Stimulated activated CD8-positive, alpha-beta memory T cell treated with anti-CD3 and anti-CD28 coated beads, Interleukin-7, amount 100 ng/mL, for 1 hour (primary cell): ENCODE data around the gene VCAN.

Source experiments
- DNase-seq, 2 donors: peaks; one replicate each; pipeline ENCODE4 v3.0.0-alpha.2; 2020; ENCODE audit warnings: low read depth in 2 of 2

Gene VCAN

DNA sequence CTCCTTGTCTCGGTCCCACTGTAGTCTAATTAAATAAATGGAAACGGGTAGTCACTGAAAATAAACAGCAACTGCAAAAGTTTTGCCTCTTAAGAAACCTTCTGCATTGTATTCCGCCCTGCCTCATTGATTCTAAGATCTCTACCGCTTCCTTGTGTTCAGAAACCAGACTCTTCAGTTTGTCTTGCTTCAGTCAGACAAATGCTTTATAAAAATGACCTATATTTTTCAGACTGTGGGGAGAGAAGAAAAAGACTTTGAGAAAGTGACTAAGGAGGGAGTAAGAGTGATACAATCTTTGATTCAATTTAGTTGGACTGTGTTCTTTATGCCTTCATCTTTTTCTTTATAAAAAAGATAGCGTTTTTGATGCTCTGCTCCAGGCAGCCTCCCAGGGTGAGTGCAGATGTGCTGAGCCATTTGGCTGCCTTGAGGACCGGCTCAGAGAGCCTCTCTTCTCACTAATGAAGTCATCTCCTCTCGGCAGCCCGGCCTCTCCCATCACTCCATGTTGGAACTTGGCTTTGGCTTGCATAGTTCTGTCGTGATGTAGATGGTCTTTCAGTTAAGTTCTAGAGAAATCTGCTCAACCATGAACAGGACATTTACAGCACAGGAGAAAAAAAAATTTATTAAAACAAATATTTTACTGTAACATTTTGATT is 4.0 kb upstream of the VCAN start:
- DNase-seq: no peak

DNA sequence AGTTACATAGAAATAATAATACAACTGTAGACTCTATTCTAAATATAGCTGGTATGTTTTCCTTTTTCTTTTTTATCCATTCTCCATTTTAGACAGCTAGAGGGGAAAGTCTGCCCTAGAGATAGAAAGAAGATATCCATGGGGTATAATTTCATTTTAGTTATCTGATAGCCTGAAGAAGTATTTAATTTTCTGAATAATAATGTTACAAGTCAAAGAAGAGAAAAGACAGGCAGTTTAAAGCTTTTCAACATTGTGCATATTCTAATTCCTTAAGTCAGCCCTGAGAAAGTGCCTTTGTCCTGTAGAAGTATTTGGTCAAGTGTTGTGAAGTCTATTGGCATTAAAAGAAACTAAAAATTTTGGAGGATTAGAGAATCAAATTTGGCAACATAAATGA is 2.5 kb upstream of the VCAN start:
- no peak for DNase-seq

DNA sequence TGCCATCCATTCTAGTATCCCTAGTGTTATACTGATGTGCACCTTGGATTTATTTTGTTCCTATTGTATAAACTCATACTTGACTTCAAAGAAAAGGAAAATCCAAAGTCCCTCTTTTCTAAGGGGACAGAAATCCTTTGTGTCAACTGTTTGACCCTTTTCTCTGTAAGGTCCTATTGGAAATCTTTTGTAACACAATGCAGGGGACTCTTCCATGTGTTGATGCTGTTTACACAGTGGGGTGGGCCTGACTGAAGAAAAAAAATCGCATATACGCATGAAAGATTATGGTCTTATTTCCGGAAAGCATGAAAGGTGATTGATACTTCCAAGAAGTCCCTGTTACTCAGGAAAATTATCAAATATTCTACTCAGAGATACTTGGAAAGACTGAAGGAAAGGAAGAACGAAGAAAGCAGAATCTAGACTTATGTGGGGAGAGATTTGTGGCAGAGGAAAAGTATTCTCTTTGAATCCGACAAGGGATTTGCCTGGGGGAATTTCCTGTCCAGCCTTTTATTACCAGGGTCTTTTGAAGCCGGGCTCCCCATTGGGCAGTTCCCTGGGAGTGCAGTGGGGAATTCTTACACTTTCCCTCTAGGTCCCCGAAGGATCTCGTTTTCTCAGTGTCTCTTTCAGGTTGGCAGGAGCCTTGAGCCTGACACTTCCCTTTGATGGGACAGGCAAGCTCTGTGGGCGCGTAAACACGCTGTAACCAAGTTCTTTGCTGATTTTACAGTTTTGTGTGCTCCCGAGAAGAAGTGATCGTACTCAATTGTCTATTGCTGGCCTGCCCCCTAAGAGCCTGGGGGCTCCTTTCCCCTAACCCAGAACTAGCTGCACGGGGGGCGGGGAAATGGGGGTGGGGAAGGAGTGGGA is 779 bp upstream of the VCAN start:
- no peak for DNase-seq

DNA sequence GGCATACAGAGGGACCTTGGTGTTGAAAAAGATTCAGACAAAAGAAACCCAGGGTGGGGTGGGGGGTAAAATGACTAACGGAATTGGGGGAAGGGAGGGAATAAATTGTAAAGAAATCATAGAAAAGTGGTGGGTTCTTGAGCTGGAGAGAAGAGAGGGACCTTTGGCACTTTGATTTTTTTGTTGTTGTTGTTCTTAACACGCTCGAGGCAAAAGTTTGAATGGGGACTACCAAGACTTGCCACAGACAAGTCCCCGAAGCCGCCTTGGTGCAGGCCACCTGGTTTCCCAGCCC is 616 bp downstream of the VCAN start:
- no peak for DNase-seq

DNA sequence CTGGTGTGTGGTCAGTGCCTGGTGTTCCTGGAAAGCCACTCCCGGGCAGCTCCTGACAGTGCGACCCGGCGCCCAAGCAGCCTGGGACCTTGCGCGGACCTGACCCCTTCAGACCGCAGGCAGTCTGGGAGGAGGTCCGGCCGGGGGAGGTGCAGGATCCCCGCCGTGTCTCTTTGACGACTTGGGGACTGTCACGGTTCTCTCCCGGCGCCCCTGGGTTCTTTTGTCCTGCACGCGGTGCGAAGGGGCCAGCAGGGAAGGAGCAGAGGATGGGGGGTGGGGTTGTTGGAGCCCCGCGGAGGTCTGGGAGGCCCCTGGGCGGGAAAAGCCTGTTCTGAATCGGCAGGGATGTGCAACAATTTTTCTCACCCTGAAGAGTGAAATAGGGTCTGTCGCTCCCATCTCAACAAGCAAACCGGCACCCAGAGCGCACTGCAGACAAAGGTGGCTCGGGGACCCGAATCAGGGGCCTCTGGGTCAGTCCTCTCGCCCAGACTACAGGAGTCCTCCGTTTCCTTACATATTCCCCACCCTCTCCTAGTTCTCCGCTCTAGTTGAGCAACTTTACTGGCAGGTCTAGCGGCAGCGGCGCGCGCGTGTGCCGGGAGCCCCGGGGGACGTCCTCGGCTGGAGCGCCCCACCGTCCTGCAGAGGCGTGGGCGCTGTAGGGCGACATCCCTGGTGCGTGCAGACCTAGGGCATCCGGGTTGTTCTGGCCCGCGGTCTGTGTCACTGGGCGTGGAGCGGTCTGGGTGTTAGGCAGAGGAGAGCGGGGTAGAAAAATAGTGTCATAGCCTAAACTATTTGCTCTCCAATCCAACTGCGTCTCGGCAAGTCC is 1.2 kb downstream of the VCAN start:
- DNase-seq: no peak

DNA sequence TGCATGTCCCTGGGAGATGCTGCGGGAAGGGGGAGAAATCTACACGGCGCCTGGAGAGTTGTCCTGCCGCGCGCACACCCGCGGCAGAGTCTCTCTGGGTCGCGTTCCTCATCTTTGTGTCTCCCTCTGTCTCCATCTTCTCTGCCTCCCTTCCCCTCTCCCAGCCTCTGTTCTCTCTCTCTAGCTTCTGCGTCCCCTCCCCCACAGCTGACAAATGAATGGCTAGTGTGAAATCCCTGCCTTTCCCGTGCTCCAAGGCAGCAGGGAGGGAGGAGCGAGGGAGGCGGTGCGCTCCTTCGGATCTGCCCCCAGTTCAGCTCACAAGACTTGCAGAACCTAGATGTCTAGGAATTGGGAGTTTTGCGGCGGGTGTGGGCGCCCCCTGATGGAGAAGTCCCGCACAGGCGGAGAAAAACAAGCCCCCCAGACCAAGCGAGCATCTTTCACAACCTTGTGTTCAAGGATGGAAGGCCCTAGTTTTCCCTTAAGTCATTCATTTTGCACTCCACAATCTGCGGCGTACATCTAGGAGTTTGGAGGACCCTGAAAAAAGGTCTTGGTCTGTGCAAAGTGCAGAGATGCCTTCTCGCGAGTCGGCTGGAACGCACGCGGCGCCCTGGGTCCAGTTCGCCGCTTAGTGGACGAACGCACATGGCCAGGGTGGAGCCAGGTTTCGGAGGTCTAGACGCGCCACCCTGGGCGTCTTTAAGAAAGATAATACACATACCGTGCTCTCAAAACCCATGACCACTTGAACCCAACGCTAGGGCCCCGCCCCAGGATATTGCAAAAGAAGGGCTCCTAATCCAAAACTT is 2.0 kb downstream of the VCAN start:
- no peak for DNase-seq

DNA sequence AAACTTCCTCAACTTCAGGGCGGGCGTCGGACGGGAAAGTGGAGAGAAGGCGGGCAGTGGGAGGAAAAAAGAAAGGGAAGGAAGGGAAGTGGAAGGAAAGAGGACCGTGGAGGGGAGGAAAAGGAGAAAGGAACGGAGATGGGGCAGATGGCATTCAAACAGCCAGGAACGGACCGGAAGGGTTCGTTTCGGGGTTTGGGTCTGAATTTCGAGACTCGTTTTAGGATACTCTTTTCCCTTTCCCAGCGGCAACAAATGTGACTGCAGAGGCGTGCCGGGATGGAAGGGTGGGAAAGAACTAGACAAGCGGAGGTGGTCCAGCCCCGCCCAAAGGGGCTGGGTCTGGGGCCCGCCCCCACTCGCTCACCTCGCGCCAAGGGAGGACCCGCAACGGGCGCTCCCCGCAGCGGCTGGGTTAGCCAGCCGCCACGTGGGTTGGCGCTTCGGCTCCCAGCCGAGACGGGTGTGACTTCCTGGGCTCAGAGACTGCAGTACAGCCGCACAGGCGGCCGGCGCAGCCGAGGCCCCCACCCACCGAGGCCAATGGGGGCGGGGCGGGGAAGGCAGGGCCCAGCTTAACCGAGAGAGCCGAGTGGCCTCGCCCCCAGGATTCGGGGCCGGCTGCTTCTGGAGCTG is 2.7 kb downstream of the VCAN start:
- no peak for DNase-seq

DNA sequence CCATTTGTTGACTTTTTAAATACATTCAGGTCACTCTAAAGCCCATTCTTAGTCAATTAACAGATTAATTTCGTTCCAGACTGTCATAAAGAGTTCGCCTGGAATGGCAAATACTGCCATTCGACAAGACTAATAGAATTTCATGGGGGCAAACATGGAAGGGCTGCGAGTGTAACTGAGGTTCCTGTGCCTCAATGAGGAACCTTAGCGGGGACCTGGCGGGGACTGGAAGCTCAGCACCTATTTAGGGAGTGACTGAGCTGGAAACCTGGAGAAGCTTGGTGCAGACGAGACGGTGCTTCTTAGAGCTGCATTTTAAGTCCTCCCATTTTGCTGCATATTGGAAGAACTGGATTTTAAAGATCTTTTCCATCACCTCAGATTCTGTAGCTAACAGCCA is 3.4 kb downstream of the VCAN start:
- DNase-seq: no peak

DNA sequence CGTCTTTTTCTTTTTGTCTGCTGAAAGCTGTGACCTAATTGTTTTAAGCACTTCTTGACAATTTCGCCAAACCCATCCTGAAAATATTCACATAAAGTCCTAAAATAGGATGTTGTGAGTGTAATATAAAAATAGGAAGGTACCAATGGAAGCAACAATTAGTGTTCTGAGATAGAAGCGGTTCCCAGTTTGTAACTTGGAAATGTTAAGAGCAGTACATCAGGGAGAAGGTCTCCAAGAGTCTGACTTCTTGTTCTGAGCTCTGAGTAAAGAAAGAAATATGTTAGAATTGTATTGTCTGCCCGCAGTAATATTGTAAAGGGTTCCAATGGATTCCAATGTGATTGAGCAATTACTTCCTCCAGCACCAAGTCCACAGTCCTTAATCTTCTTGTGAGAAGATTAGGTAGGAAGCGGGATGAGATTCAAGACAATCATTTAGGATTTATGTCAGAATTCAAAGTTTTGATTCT is 3.9 kb downstream of the VCAN start:
- no peak for DNase-seq

DNA sequence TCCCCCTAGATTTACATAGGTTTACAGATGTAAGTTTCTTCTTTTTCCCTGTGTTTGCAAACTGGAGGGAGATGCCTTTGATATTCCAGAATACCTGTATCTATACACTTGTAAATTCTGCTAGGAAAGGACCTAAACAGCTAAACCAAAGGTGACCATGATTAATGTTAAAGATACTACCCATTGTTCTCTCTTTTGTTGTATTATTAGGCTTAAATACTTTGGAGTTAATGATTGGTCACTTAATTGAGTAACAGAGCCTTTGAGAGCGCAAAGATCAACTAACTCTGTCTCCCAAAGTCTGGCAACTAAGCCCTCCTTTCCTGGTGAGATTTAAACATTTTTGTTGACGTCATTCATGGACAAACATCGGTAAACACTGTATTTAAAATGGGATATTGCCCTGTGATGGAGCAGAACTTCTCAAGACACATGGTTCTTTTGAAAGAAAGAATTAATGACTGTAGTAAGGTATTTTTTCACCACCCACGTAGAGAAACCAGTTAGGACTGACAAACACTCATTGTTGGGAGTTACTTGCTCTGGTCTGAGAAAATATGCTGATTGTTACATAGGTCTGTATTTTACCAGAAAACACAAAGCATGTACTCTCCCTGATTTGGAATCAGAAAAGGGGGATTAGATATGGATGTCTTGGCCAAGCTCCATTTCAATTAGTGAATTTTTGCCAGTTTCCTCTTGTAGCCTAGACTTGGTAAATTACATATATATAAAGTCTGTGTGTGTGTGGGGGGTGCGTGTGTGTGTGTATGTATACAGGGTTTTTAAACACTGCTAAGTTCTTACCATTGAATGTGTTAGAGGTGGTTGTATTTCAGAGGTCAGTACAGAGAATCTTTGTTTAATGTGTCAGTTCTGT is 4.6 kb downstream of the VCAN start:
- no peak for DNase-seq

DNA sequence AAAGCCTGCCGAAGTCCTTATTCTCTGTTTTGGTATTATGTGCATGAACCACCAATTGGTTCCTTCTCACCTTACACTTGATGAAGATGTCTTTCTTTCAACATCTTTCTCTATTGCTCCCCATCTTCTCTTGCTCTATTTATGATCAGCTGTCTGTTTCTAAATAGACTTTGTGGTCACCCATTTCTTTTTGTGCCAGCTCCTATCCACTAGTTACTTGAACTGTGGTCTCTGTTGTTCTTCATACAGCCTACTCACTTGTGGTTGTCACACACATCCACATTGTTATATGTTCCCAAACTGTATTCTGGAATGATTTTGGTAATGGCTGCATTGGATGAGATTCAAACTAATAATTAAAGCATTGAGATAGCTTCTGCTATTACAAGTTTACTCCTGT is 11.4 kb downstream of the VCAN start:
- no peak for DNase-seq

DNA sequence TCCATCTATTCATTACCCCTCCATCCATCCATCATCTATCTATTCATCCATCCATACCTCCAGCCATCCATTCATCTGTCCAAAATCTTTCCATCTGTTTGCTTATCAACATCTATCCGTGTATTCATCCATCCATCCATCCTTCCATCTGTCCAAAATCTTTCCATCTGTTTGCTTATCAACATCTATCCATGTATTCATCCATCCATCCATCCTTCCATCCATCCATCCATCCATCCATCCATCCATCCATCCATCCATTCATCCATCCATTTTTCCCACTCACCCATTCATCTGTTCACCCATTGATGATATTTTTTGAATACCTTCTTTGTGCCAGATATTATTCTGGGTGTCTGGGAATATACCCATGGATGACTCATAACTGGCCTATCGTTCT is 12.8 kb downstream of the VCAN start:
- no peak for DNase-seq

DNA sequence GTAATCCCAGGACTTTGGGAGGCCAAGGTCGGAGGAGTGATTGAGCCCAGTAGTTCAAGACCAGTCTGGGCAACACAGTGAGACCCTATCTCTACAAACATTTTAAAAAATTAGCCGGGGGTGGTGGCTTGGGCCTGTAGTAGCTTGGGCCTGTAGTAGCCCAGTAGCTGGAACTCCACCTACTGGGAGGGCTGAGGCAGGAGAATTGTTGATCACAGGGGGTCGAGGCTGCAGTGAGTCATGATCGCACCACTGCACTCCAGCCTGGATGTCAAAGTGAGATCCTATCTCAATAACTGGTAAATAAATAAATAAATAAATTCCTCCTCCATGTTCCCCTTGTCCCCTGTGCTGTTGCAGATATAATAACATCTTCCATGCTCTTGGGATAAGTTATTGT is 14.3 kb downstream of the VCAN start:
- DNase-seq: no peak

DNA sequence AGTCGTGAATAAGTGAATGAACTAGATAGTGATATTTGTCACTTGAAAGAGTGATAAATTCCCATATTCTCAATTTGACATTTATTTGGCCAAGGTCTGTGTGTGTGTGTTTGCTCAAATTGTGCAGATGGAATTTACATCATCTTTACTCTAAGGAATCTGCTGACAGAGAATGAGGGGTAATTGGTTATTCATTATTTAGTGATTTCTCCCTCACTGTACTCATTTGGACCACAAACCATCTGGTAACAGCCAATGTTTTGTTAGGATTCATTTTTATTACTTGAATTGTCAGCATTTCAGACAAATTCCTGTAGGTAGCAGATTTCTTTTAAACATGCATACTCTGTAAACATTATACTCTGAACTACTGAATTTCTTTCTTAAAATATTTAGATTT is 15.6 kb downstream of the VCAN start:
- no peak for DNase-seq

DNA sequence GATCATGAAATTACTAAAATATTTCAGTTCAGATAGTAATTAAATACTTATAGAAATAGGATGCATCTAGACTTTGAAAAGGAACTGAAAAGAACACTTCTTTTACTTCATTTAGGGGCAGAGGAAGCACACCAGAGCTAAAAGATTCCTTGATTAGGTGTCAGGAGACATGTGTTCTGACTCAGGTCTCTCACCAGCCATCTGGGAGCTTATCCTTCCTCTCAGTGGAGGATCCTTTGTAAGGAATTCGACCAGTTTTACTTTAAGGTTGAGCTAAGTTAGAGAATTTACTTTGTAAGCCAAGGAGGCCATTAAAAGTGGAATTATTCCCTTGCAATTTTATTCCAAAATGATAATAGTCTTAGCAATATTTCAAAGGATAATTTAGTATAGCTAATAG is 16.7 kb downstream of the VCAN start:
- no peak for DNase-seq

DNA sequence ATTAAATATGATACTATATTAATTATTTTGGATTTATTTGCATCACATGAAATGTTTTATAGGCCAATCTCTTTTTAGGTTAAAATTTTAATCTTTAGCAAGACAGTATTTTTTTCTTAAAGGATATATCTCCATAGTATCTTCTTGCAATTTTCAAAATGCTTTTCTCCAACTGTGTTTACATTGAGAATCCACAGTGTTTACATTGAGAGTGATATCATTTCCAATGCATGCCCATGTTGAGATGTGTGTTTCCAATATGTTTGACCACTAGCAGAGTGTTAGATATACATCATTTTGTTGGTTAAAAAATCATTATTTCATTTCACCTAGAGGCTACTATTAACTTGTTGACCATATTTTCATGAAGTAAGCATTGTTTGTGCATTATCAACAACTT is 17.3 kb downstream of the VCAN start:
- no peak for DNase-seq

DNA sequence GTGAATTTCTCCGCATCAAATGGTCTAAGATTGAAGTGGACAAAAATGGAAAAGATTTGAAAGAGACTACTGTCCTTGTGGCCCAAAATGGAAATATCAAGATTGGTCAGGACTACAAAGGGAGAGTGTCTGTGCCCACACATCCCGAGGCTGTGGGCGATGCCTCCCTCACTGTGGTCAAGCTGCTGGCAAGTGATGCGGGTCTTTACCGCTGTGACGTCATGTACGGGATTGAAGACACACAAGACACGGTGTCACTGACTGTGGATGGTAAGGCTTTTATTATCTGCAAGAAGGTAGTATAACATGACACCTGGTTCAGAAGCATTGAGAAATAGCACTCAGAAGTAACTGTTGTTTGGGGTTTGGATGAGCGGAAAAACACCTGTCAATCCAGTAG is 18.7 kb downstream of the VCAN start:
- no peak for DNase-seq

DNA sequence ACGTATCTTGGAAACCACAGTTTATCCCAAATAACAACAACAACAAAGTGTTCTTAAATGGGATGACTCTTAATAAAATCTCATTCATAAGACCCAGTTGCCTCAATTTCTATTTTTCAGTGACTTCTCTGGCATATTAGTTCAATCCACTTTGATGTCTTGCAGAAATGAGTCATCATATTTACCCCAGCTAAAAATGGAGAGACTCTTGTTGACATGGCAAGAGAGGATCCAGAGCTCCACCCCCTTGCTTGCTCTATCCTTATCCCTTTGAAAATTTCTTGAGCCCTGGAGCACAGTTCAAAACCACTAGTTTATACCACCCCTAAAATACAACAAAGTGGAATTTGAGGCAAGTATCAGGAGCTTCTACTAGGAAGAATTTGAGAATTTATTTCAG is 20.8 kb downstream of the VCAN start:
- no peak for DNase-seq

DNA sequence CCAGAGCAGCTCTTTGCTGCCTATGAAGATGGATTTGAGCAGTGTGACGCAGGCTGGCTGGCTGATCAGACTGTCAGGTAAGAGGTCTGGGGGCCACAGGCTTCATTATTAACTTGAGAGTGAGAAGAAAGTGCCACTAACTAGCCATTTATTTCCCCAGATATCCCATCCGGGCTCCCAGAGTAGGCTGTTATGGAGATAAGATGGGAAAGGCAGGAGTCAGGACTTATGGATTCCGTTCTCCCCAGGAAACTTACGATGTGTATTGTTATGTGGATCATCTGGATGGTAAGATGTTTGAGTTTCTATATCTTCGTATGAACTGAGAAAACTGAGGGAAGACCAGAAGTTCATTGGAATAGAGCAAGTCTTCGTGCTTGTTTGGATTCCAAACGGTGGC is 22.1 kb downstream of the VCAN start:
- no peak for DNase-seq

DNA sequence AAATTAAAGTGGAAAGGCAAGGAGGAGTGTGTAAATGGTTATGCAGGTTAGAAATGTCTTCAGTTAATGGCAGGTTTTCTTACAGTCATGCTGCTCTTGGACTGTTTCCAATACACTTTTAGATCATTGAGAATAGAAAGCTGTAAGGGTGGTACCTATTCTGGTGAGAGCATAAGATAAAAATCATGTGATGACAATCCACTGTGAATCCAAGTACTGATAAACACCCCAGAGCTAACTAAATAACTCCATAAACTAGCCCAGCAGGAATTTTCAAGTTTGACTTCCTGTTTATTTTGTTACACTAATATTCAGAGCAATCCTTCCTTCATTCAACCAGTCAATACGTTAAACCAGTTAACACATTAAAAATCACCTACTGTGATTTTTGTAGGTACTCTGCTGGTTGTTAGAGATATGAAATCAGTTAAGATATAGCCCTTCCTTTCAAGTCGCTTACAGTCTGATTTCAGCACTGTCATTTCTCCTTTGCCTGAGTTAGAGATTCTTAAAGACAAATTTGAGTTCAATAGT is 22.6 kb downstream of the VCAN start:
- DNase-seq: no peak
